HG03139 (cell line): ENCODE measurements around the gene TFDP1.
"Not testable (repeated sequence)": the region's sequence is repeated elsewhere in the genome, so short reads cannot be mapped to it uniquely, and the experiment has no call there.

ENCODE experiments used
- ATAC-seq: cut with Tn5 transposase; IDR thresholded peaks from one replicate; pipeline ENCODE4 v1.9.1; 2021; ENCODE audit not compliant: unreplicated experiment

The TFDP1 gene

GRCh38 chr13:113550453-113550852 is 34.1 kb upstream of the TFDP1 start:
- ATAC-seq = no peak

GRCh38 chr13:113551081-113552000 is 33.2 kb upstream of the TFDP1 start:
- ATAC-seq = no peak

GRCh38 chr13:113552079-113552478 is 32.5 kb upstream of the TFDP1 start:
- ATAC-seq = no peak

GRCh38 chr13:113552786-113553434 is 31.6 kb upstream of the TFDP1 start:
- ATAC-seq = no peak

GRCh38 chr13:113553511-113554332 is 30.8 kb upstream of the TFDP1 start:
- ATAC-seq = no peak

- no peak for ATAC-seq
Observed at GRCh38 chr13:113554333-113554700, 30.2 kb upstream of the TFDP1 start.

GRCh38 chr13:113555141-113555540 is 29.4 kb upstream of the TFDP1 start:
- no peak for ATAC-seq

- no peak for ATAC-seq
Observed at GRCh38 chr13:113557013-113557412, 27.5 kb upstream of the TFDP1 start.

- no peak for ATAC-seq
Observed at GRCh38 chr13:113558461-113558860, 26.1 kb upstream of the TFDP1 start.

- no peak for ATAC-seq
Observed at GRCh38 chr13:113559061-113559460, 25.5 kb upstream of the TFDP1 start.

GRCh38 chr13:113559901-113560644 is 24.5 kb upstream of the TFDP1 start:
- no peak for ATAC-seq

GRCh38 chr13:113560645-113561416 is 23.7 kb upstream of the TFDP1 start:
- no peak for ATAC-seq

- no peak for ATAC-seq
Observed at GRCh38 chr13:113561417-113562084, 23.0 kb upstream of the TFDP1 start.

- no peak for ATAC-seq
Observed at GRCh38 chr13:113562085-113562749, 22.3 kb upstream of the TFDP1 start.

- no peak for ATAC-seq
Observed at GRCh38 chr13:113562844-113563243, 21.7 kb upstream of the TFDP1 start.

GRCh38 chr13:113563511-113563910 is 21.0 kb upstream of the TFDP1 start:
- not testable (repeated sequence) for ATAC-seq

GRCh38 chr13:113564331-113565023 is 20.1 kb upstream of the TFDP1 start:
- ATAC-seq = no peak

GRCh38 chr13:113565526-113566226 is 18.9 kb upstream of the TFDP1 start:
- ATAC-seq = no peak
